ENCODE results near the gene TRNAU1AP.
"Not testable (repeated sequence)": the region's sequence is repeated elsewhere in the genome, so short reads cannot be mapped to it uniquely, and the experiment has no call there.

Gene TRNAU1AP

DNA sequence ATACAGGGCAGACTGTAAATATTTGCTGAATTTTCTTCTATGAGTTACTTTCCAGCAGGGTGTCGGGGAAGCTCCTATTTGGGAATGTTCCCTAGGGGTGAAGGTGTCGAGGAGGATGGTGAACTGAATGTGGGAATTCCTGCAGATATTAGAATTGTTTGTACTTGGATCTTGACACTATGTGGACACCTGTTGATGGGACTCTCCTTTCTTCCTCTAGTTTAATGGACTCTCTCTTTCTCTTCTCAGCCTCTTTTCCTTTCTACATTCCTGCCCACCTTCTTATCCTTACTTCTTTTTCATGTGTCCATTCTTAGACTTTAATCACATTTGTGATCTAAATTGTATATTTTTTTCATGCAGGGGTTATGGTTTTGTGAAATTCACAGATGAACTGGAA, 14.0 kb downstream of the TRNAU1AP start:
- TF ChIP-seq, protein P1, sequence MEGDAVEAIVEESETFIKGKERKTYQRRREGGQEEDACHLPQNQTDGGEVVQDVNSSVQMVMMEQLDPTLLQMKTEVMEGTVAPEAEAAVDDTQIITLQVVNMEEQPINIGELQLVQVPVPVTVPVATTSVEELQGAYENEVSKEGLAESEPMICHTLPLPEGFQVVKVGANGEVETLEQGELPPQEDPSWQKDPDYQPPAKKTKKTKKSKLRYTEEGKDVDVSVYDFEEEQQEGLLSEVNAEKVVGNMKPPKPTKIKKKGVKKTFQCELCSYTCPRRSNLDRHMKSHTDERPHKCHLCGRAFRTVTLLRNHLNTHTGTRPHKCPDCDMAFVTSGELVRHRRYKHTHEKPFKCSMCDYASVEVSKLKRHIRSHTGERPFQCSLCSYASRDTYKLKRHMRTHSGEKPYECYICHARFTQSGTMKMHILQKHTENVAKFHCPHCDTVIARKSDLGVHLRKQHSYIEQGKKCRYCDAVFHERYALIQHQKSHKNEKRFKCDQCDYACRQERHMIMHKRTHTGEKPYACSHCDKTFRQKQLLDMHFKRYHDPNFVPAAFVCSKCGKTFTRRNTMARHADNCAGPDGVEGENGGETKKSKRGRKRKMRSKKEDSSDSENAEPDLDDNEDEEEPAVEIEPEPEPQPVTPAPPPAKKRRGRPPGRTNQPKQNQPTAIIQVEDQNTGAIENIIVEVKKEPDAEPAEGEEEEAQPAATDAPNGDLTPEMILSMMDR (IDR thresholded peaks at IDR 0.05; ENCODE audit: low read depth, low read length), result no peak
- no peak overlapping the region for H3K4me3 ChIP-seq (ENCODE audit: low read depth, low read length)

DNA sequence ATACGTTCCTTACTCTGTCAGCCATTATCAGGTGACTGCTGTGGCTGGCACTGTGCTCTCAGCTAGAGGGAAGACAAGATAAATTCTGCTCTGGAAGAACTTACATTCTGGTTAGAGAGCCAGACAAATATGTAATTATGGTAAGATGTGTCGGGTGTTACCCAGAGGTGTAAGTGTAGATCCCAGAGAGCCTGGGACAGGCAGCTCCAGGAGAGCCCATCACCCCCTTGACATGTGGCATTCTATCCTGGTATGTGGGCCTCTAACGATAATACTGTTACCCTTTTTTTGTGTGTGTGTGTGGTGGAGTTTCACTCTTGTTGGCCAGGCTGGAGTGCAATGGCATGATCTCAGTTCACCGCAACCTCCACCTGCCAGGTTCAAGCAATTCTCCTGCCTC, 19.0 kb downstream of the TRNAU1AP start:
- TF ChIP-seq, protein P1 (IDR thresholded peaks at IDR 0.05; ENCODE audit: low read depth, low read length), result no peak
- no peak overlapping the region for H3K4me3 ChIP-seq (ENCODE audit: low read depth, low read length)

DNA sequence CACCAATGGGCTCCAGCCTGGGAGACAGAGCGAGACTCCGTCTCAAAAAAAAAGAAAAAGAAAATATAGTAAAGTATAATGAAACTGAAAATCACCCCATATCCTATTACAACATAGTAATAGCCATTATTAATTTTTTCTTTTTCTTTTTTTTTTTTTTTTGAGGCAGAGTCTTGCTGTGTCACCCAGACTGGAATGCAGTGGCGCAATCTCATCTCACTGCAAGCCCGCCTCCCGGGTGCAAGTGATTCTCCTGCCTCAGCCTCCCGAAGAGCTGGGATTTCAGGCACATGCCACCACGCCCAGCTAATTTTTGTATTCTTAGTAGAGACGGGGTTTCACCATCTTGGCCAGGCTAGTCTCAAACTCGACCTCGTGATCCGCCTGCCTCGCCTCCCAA, 20.0 kb downstream of the TRNAU1AP start:
- not testable (repeated sequence) for H3K4me3 ChIP-seq (ENCODE audit: low read depth, low read length)

DNA sequence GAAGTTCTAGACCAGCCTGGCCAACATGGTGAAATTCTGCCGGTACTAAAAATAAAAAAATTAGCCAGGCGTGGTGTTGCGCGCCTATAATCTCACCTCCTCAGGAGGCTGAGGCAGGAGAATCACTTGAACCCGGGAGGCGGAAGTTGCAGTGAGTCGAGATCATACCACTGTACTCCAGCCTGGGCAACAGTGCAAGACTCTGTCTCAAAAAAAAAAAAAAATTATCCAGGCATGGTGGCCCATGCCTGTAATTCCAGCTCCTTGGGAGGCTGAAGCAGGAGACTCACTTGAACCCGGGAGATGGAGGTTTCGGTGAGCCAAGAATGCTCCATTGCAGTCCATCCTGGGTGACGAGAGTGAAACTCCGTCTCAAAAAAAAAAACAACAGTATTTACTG, 20.7 kb downstream of the TRNAU1AP start:
- H3K4me3 ChIP-seq (ENCODE audit: low read depth, low read length), result no peak overlapping the region
- TF ChIP-seq, protein P1 (IDR thresholded peaks at IDR 0.05; ENCODE audit: low read depth, low read length), result no peak

DNA sequence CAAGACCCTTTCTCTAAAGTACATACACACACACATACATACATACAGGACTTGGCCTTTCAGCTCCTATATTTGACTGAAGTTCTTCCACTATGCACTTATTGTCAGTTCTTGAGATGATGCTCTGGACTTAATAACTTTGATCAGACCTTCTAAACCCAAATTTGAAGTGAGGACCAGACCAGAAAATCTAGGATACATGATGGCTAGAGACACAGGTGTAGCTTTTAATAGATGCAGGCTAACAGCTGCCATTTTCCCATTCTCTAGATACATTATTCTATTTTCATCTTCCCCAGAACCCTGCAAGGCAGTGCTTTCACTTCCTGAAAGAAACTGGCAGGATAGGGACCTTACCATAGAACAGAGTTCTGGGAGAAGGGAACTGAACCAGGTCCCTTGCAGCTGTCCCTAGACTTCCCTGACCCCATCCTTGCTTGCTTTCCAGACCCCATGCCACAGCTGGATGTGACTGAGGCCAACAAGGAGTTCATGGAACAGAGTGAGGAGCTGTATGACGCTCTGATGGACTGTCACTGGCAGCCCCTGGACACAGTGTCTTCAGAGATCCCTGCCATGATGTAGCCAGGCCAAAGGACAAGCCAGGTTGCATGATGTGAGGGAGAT, 24.3 kb downstream of the TRNAU1AP start:
- TF ChIP-seq, protein P1 (IDR thresholded peaks at IDR 0.05; ENCODE audit: low read depth, low read length), result no peak
- no peak overlapping the region for H3K4me3 ChIP-seq (ENCODE audit: low read depth, low read length)

DNA sequence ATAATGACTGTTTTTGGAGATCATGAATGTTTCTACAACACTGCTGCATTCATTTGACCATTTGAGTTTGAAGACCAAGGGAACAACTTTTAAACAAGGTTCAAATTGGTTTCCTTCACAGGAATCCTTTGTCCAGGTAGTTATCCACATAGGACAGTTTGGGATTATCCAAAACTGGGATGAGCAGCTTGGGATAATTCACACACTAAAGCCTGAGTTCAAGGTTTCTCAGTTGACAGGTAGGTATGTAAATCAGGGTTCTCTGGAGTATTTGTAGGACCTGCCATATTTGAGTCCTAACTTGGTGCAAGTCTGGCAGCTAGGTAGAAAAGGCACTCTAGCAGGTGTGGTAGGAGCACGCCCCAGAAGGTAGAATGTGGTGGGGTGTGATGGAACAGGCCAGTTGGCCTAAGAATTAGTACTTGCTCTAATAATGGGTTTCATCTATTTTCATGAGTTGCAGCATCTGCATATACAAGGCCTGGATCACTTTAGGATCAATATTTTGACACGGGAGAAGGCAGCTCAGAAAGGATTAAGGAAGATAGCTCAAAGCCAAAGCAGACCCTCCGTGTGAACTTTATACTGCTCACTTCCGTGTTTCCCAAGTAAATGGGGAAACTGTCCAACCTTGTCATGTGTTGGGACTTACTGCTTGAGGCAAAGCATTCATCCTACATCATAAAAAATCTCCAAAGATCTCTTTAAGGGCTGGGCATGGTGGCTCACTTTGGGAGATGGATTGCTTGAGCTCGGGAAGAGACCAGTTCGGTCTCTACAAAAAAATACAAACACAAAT, 25.1 kb downstream of the TRNAU1AP start:
- TF ChIP-seq, protein P1 (IDR thresholded peaks at IDR 0.05; ENCODE audit: low read depth, low read length), result no peak
- H3K4me3 ChIP-seq (ENCODE audit: low read depth, low read length), result no peak overlapping the region

DNA sequence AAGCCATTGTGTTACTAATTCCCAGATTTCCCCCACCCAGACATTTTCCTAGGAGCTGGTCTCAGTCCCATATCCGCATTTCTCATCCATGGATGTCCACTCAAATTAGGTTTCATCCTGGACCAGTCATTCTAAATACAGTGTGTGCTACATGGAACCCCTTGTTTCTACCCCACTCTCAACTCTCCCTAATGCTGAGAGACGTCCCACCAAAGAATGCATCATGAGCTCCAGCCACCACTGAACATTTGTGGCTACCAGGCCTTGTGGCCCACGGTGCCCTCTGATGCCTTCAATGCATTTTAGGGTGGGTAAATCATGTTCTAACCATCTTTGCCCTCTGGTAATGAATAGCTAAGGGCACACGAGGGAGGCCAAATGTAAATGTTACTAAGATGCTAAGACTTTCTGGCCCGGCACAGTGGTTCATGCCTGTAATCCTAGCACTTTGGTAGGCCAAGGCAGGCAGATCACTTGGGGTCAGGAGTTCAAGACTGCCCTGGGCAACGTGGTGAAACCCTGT, 25.9 kb downstream of the TRNAU1AP start:
- TF ChIP-seq, protein P1 (IDR thresholded peaks at IDR 0.05; ENCODE audit: low read depth, low read length), result no peak
- H3K4me3 ChIP-seq (ENCODE audit: low read depth, low read length), result no peak overlapping the region
